Fibroblast of pulmonary artery (primary cell): ENCODE results near the gene EMP3.

Experiments used
- DNase-seq: peaks from one replicate; pipeline ENCODE4 v3.0.0-alpha.2; 2010; ENCODE audit warnings: low read depth
- H3K4me3 ChIP-seq: replicated peaks from 2 replicates; pipeline ENCODE4 v1.5.1; 2011; ENCODE audit warnings: low read depth, mild to moderate bottlenecking, control low read depth, low read length, moderate library complexity
- TF ChIP-seq, protein P1 (sequence below): IDR thresholded peaks from 2 replicates; pipeline ENCODE4 v1.5.1; 2011; ENCODE audit warnings: mild to moderate bottlenecking, control low read depth, low read length, inconsistent platforms; ENCODE audit errors: missing control alignments

EMP3 gene

DNA sequence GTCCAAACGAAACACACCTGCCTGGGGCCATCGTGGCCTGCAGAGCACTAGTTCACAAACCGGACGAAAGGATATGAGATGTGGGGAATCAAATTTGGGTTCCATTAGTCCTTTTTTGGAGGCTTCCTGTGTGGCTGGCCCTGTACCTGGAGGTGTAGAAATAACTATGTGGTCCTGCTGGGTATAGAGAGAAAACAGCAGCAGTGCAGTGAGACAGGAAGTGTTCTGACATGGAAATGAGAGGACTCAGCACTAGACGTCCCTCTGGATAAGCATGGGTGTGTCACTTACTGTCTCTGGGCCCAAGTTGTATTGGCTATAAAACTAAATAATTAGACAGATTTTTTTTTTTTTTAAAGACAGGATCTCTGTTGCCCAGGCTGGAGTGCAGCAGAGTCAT, 53.7 kb downstream of the EMP3 start:
- H3K4me3 ChIP-seq: no peak overlapping the region
- TF ChIP-seq, protein P1, sequence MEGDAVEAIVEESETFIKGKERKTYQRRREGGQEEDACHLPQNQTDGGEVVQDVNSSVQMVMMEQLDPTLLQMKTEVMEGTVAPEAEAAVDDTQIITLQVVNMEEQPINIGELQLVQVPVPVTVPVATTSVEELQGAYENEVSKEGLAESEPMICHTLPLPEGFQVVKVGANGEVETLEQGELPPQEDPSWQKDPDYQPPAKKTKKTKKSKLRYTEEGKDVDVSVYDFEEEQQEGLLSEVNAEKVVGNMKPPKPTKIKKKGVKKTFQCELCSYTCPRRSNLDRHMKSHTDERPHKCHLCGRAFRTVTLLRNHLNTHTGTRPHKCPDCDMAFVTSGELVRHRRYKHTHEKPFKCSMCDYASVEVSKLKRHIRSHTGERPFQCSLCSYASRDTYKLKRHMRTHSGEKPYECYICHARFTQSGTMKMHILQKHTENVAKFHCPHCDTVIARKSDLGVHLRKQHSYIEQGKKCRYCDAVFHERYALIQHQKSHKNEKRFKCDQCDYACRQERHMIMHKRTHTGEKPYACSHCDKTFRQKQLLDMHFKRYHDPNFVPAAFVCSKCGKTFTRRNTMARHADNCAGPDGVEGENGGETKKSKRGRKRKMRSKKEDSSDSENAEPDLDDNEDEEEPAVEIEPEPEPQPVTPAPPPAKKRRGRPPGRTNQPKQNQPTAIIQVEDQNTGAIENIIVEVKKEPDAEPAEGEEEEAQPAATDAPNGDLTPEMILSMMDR: no peak
- no peak for DNase-seq
